ENCODE results near the gene GTPBP1. TPM values are rescaled to one million over a fixed set of nuclear protein-coding genes. Genes with fewer than 3 reads are reported as not detected.

Gene GTPBP1
- polyA plus RNA-seq, 3 donors = 6.7 to 41.4 (median 12.7) TPM

GRCh38 chr22:38700270-38700788 is 5.4 kb upstream of the GTPBP1 start:
- H3K36me3 ChIP-seq (replicated peaks in 1 of 2; ENCODE audit: control insufficient read depth in 1 of 2, insufficient read depth in 2 of 2, low read length in 2 of 2) = no peaks in the 10 kb centered on the region
- peak overlapping the region; percentile 44 to 96 for H3K27ac ChIP-seq (ENCODE audit: low read depth in 1 of 2, low read length in 2 of 2)
- peak overlapping the region; percentile 49 to 97 (median 89) for H3K4me3 ChIP-seq (replicated peaks in 1 of 3; ENCODE audit: low read depth in 2 of 3, low read length in 3 of 3)
- H3K9me3 ChIP-seq (replicated peaks in 1 of 2; ENCODE audit: control insufficient read depth in 1 of 2, insufficient read depth in 1 of 2, low read length in 2 of 2) = no peaks in the 10 kb centered on the region
- H2AFZ ChIP-seq (ENCODE audit: insufficient read depth, low read depth, low read length, poor library complexity, severe bottlenecking) = no peak overlapping the region
- H3K4me1 ChIP-seq (ENCODE audit: control insufficient read depth in 1 of 2, insufficient read depth in 2 of 2, low read length in 2 of 2) = peaks cover 57 to 63% of the 10 kb centered on the region in 2 donors
- Mint-ChIP-seq H3K27me3 (ENCODE audit: low read depth in 3 of 3) (peaks cover 6 to 13% (median 6%) of the 10 kb centered on the region in 3 donors), H3K4me1 (peaks cover 57% of the 10 kb centered on the region), H3K27ac (peak overlapping the region; percentile 90 to 97 (median 96)), H3K36me3 (peaks cover 0 to 11% of the 10 kb centered on the region in 2 donors), H3K9me3 (no peaks in the 10 kb centered on the region), H3K4me3 (peak overlapping the region; percentile 89 to 91)
- peak in 2 of 3 donors; percentile 66 to 78 for DNase-seq
- intact Hi-C loops (cut with micrococcal nuclease) = loop anchor here in 1 of 2 donors (2.0 kb wide), 1 partner anchor 20 kb away; the partner anchor contains the start of gene TOMM22
- TF ChIP-seq CTCF (IDR thresholded peaks at IDR 0.05) = no peak
- H3K27me3 ChIP-seq (ENCODE audit: control insufficient read depth in 2 of 2, insufficient read depth in 2 of 2, low read length in 2 of 2) = peaks cover 0 to 2% of the 10 kb centered on the region in 2 donors
- peak overlapping the region; percentile 95 for H3K9ac ChIP-seq (ENCODE audit: insufficient read depth, low read length, poor library complexity, severe bottlenecking)
- peaks cover 37% of the 10 kb centered on the region for H3K79me2 ChIP-seq (ENCODE audit: insufficient read depth, low read length)
- WGBS (ENCODE audit: insufficient coverage) = under 1% methylated on average over 57 of the region's 57 CpGs
- peaks cover 11% of the 10 kb centered on the region for H4K20me1 ChIP-seq (ENCODE audit: insufficient read depth, low read length)
- H3K4me2 ChIP-seq (replicated peaks; ENCODE audit: extremely low read depth, low read length, poor library complexity, severe bottlenecking) = peak overlapping the region; percentile 75

- H4K20me1 ChIP-seq (ENCODE audit: insufficient read depth, low read length) = peaks cover 11% of the 10 kb centered on the region
- Mint-ChIP-seq H3K4me1 (peaks cover 57% of the 10 kb centered on the region), H3K4me3 (peak within 1 kb of the TSS; percentile 89 to 95), H3K27me3 (ENCODE audit: low read depth in 3 of 3) (peaks cover 6 to 13% (median 6%) of the 10 kb centered on the region in 3 donors), H3K27ac (peak within 1 kb of the TSS; percentile 95 to 99 (median 98)), H3K36me3 (peaks cover 0 to 11% of the 10 kb centered on the region in 2 donors), H3K9me3 (no peaks in the 10 kb centered on the region)
- TF ChIP-seq CTCF (IDR thresholded peaks at IDR 0.05) = no peak
- peak within 1 kb of the TSS; percentile 95 for H3K9ac ChIP-seq (ENCODE audit: insufficient read depth, low read length, poor library complexity, severe bottlenecking)
- peak within 1 kb of the TSS; percentile 74 to 96 for H3K27ac ChIP-seq (ENCODE audit: low read depth in 1 of 2, low read length in 2 of 2)
- H3K27me3 ChIP-seq (ENCODE audit: control insufficient read depth in 2 of 2, insufficient read depth in 2 of 2, low read length in 2 of 2) = peaks cover 0 to 2% of the 10 kb centered on the region in 2 donors
- H3K4me2 ChIP-seq (replicated peaks; ENCODE audit: extremely low read depth, low read length, poor library complexity, severe bottlenecking) = peak within 1 kb of the TSS; percentile 75
- H3K79me2 ChIP-seq (ENCODE audit: insufficient read depth, low read length) = peaks cover 34% of the 10 kb centered on the region
- H2AFZ ChIP-seq (ENCODE audit: insufficient read depth, low read depth, low read length, poor library complexity, severe bottlenecking) = peak within 1 kb of the TSS; percentile 57
- no peaks in the 10 kb centered on the region for H3K9me3 ChIP-seq (replicated peaks in 1 of 2; ENCODE audit: control insufficient read depth in 1 of 2, insufficient read depth in 1 of 2, low read length in 2 of 2)
- under 1% methylated on average over 79 of the region's 94 CpGs for WGBS (ENCODE audit: insufficient coverage)
- H3K4me1 ChIP-seq (ENCODE audit: control insufficient read depth in 1 of 2, insufficient read depth in 2 of 2, low read length in 2 of 2) = peaks cover 57 to 61% of the 10 kb centered on the region in 2 donors
- H3K4me3 ChIP-seq (replicated peaks in 1 of 3; ENCODE audit: low read depth in 2 of 3, low read length in 3 of 3) = peak within 1 kb of the TSS; percentile 64 to 97 (median 89)
- intact Hi-C loops (cut with micrococcal nuclease) = loop anchor here in 1 of 2 donors (2.0 kb wide), 1 partner anchor 20 kb away; the partner anchor contains the start of gene TOMM22
- DNase-seq = peak; percentile 90 to 97 (median 97)
- H3K36me3 ChIP-seq (replicated peaks in 1 of 2; ENCODE audit: control insufficient read depth in 1 of 2, insufficient read depth in 2 of 2, low read length in 2 of 2) = no peaks in the 10 kb centered on the region
Measured at GRCh38 chr22:38700789-38701628, 4.7 kb upstream of the GTPBP1 start, which contains the start of gene JOSD1. JOSD1 (minus strand) TSS chr22:38700943; CDS start chr22:38699987, 956 bp downstream.
